Measurements from ENCODE around the gene PKIG. TPM values are rescaled to one million over a fixed set of nuclear protein-coding genes. Genes with fewer than 3 reads are reported as not detected.
"Not testable (repeated sequence)": the region's sequence is repeated elsewhere in the genome, so short reads cannot be mapped to it uniquely, and the experiment has no call there.

PKIG gene
- total RNA-seq, 2 experiments from 2014 or later, result 4.6 to 4.7 TPM

GRCh38 chr20:44648579-44648978 lies 66.2 kb downstream of the PKIG start:
- intact Hi-C loops (cut with micrococcal nuclease), result loop anchor here (10.0 kb wide), 2 partner anchors 894 to 1906 kb away; partner anchors contain the start of gene OCSTAMP
- Mint-ChIP-seq H3K27me3 (ENCODE audit: low read depth) (no peaks in the 10 kb centered on the region), H3K4me3 (no peak overlapping the region), H3K27ac (no peak overlapping the region), H3K36me3 (ENCODE audit: low read depth) (no peaks in the 10 kb centered on the region), H3K4me1 (ENCODE audit: low read depth) (peaks cover 78% of the 10 kb centered on the region), H3K9me3 (peaks cover 1% of the 10 kb centered on the region)
- CTCF ChIA-PET, result interaction anchor here (0.6 to 1.8 kb wide), 4 partner anchors 13 to 84 kb away, joined by 3 to 9 read pairs (median 3); no protein-coding TSS in a partner anchor
- DNase-seq, result no peak

- Mint-ChIP-seq H3K4me3 (peak overlapping the region; percentile 87), H3K27ac (no peak overlapping the region), H3K36me3 (ENCODE audit: low read depth) (no peaks in the 10 kb centered on the region), H3K9me3 (peaks cover 4% of the 10 kb centered on the region), H3K27me3 (ENCODE audit: low read depth) (no peaks in the 10 kb centered on the region), H3K4me1 (ENCODE audit: low read depth) (peaks cover 73% of the 10 kb centered on the region)
- no peak for DNase-seq
- CTCF ChIA-PET, result interaction anchor here (0.6 to 1.8 kb wide), 5 partner anchors 13 to 395 kb away, joined by 3 to 9 read pairs (median 3); no protein-coding TSS in a partner anchor
- intact Hi-C loops (cut with micrococcal nuclease), result loop anchor here (10.0 kb wide), 2 partner anchors 894 to 1906 kb away; partner anchors contain the start of gene OCSTAMP
These were observed 66.7 kb downstream of the PKIG start for GRCh38 chr20:44649126-44649525.

- DNase-seq, result no peak
- intact Hi-C loops (cut with micrococcal nuclease), result loop anchor here (2.0 to 10.0 kb wide), 4 partner anchors 317 to 1905 kb away; partner anchors contain the start of genes OCSTAMP, OSER1 and STK4
- H3K36me3 Mint-ChIP-seq (ENCODE audit: low read depth), result no peaks in the 10 kb centered on the region
- peak overlapping the region; percentile 87 for H3K4me3 Mint-ChIP-seq
- peaks cover 64% of the 10 kb centered on the region for H3K4me1 Mint-ChIP-seq (ENCODE audit: low read depth)
- H3K27ac Mint-ChIP-seq, result no peak overlapping the region
- CTCF ChIA-PET, result interaction anchor here (0.6 to 2.4 kb wide), 9 partner anchors 18 to 394 kb away, joined by 3 to 9 read pairs (median 3); no protein-coding TSS in a partner anchor
- H3K9me3 Mint-ChIP-seq, result peaks cover 9% of the 10 kb centered on the region
- no peaks in the 10 kb centered on the region for H3K27me3 Mint-ChIP-seq (ENCODE audit: low read depth)
These were observed 67.6 kb downstream of the PKIG start for GRCh38 chr20:44649976-44650375.

GRCh38 chr20:44650771-44651433 lies 68.5 kb downstream of the PKIG start:
- intact Hi-C loops (cut with micrococcal nuclease), result loop anchor here (2.0 kb wide), 2 partner anchors 316 to 440 kb away; partner anchors contain the start of genes OSER1 and STK4
- no peaks in the 10 kb centered on the region for H3K36me3 Mint-ChIP-seq (ENCODE audit: low read depth)

GRCh38 chr20:44651434-44651683 lies 69.0 kb downstream of the PKIG start:
- DNase-seq, result no peak
- Mint-ChIP-seq H3K4me1 (ENCODE audit: low read depth) (peaks cover 51% of the 10 kb centered on the region), H3K4me3 (peak overlapping the region; percentile 87)

More at GRCh38 chr20:44650771-44651433, 68.5 kb downstream of the PKIG start:
- peak; percentile 68 for DNase-seq
- Mint-ChIP-seq H3K9me3 (peaks cover 9% of the 10 kb centered on the region), H3K27ac (peak overlapping the region; percentile 76), H3K4me1 (ENCODE audit: low read depth) (peaks cover 55% of the 10 kb centered on the region), H3K27me3 (ENCODE audit: low read depth) (no peaks in the 10 kb centered on the region), H3K4me3 (peak overlapping the region; percentile 87)
- CTCF ChIA-PET, result interaction anchor here (1.1 to 2.4 kb wide), 4 partner anchors 33 to 97 kb away, joined by 3 to 9 read pairs (median 5); no protein-coding TSS in a partner anchor

GRCh38 chr20:44651684-44652423 lies 69.5 kb downstream of the PKIG start, which contains the start of gene ADA:
Gene ADA (minus strand): TSS chr20:44651699. CDS start chr20:44651607, 92 bp downstream.
- CTCF ChIA-PET, result interaction anchor here (2.4 kb wide), 1 partner anchor 32 kb away, joined by 9 read pairs; no protein-coding TSS in a partner anchor
- no peaks in the 10 kb centered on the region for H3K36me3 Mint-ChIP-seq (ENCODE audit: low read depth)
- H3K4me1 Mint-ChIP-seq (ENCODE audit: low read depth), result peaks cover 46% of the 10 kb centered on the region
- peak within 1 kb of the TSS; percentile 87 for H3K4me3 Mint-ChIP-seq
- intact Hi-C loops (cut with micrococcal nuclease), result loop anchor here (1.0 to 2.0 kb wide), 4 partner anchors 8 to 441 kb away; partner anchors contain the start of genes OSER1 and STK4
- peak; percentile 46 for DNase-seq
- H3K27me3 Mint-ChIP-seq (ENCODE audit: low read depth), result no peaks in the 10 kb centered on the region
- peak within 1 kb of the TSS; percentile 76 for H3K27ac Mint-ChIP-seq
- peaks cover 9% of the 10 kb centered on the region for H3K9me3 Mint-ChIP-seq

More at GRCh38 chr20:44651434-44651683, 69.0 kb downstream of the PKIG start:
- H3K27me3 Mint-ChIP-seq (ENCODE audit: low read depth), result no peaks in the 10 kb centered on the region
- intact Hi-C loops (cut with micrococcal nuclease), result loop anchor here (2.0 kb wide), 2 partner anchors 315 to 441 kb away; partner anchors contain the start of genes OSER1 and STK4
- H3K9me3 Mint-ChIP-seq, result peaks cover 9% of the 10 kb centered on the region
- H3K36me3 Mint-ChIP-seq (ENCODE audit: low read depth), result no peaks in the 10 kb centered on the region
- H3K27ac Mint-ChIP-seq, result no peak overlapping the region
- CTCF ChIA-PET, result interaction anchor here (1.4 to 2.4 kb wide), 2 partner anchors 32 to 97 kb away, joined by 4 to 9 read pairs; no protein-coding TSS in a partner anchor

- Mint-ChIP-seq H3K27me3 (ENCODE audit: low read depth) (no peaks in the 10 kb centered on the region), H3K36me3 (ENCODE audit: low read depth) (no peaks in the 10 kb centered on the region), H3K4me3 (no peak overlapping the region), H3K9me3 (peaks cover 11% of the 10 kb centered on the region), H3K4me1 (ENCODE audit: low read depth) (peaks cover 29% of the 10 kb centered on the region), H3K27ac (no peak overlapping the region)
- CTCF ChIA-PET, result interaction anchor here (0.8 to 1.6 kb wide), 3 partner anchors 30 to 437 kb away, joined by 4 read pairs; no protein-coding TSS in a partner anchor
- no peak for DNase-seq
- intact Hi-C loops (cut with micrococcal nuclease), result no loop called here
These were observed 71.2 kb downstream of the PKIG start for GRCh38 chr20:44653546-44653945.

- H3K36me3 Mint-ChIP-seq (ENCODE audit: low read depth); H3K27ac Mint-ChIP-seq; intact Hi-C loops (cut with micrococcal nuclease); DNase-seq; H3K4me3 Mint-ChIP-seq; H3K27me3 Mint-ChIP-seq (ENCODE audit: low read depth): not testable (repeated sequence)
- CTCF ChIA-PET, result interaction anchor here (0.8 to 1.6 kb wide), 3 partner anchors 29 to 437 kb away, joined by 4 read pairs; no protein-coding TSS in a partner anchor
- Mint-ChIP-seq H3K9me3 (peaks cover 11% of the 10 kb centered on the region), H3K4me1 (ENCODE audit: low read depth) (peaks cover 22% of the 10 kb centered on the region)
These were observed 71.8 kb downstream of the PKIG start for GRCh38 chr20:44654210-44654609.

- Mint-ChIP-seq H3K4me1 (ENCODE audit: low read depth) (peaks cover 6% of the 10 kb centered on the region), H3K9me3 (peaks cover 11% of the 10 kb centered on the region), H3K27ac (no peak overlapping the region), H3K36me3 (ENCODE audit: low read depth) (no peaks in the 10 kb centered on the region), H3K4me3 (no peak overlapping the region), H3K27me3 (ENCODE audit: low read depth) (no peaks in the 10 kb centered on the region)
- CTCF ChIA-PET, result interaction anchor here (0.7 to 0.9 kb wide), 2 partner anchors 11 to 27 kb away, joined by 3 to 4 read pairs; no protein-coding TSS in a partner anchor
- DNase-seq, result no peak
- intact Hi-C loops (cut with micrococcal nuclease), result no loop called here
These were observed 74.1 kb downstream of the PKIG start for GRCh38 chr20:44656448-44656847.

GRCh38 chr20:44657875-44658274 lies 75.5 kb downstream of the PKIG start:
- no peaks in the 10 kb centered on the region for H3K27me3 Mint-ChIP-seq (ENCODE audit: low read depth)
- CTCF ChIA-PET, result no interaction called here
- H3K36me3 Mint-ChIP-seq (ENCODE audit: low read depth), result no peaks in the 10 kb centered on the region
- intact Hi-C loops (cut with micrococcal nuclease), result no loop called here
- DNase-seq, result no peak
- no peak overlapping the region for H3K27ac Mint-ChIP-seq
- no peak overlapping the region for H3K4me3 Mint-ChIP-seq
- peaks cover 11% of the 10 kb centered on the region for H3K9me3 Mint-ChIP-seq
- H3K4me1 Mint-ChIP-seq (ENCODE audit: low read depth), result peaks cover 4% of the 10 kb centered on the region

- DNase-seq, result no peak
- H3K4me3 Mint-ChIP-seq, result no peak overlapping the region
- peaks cover 8% of the 10 kb centered on the region for H3K9me3 Mint-ChIP-seq
- CTCF ChIA-PET, result no interaction called here
- no peaks in the 10 kb centered on the region for H3K4me1 Mint-ChIP-seq (ENCODE audit: low read depth)
- no peak overlapping the region for H3K27ac Mint-ChIP-seq
- H3K27me3 Mint-ChIP-seq (ENCODE audit: low read depth), result no peaks in the 10 kb centered on the region
- no peaks in the 10 kb centered on the region for H3K36me3 Mint-ChIP-seq (ENCODE audit: low read depth)
- intact Hi-C loops (cut with micrococcal nuclease), result no loop called here
These were observed 76.4 kb downstream of the PKIG start for GRCh38 chr20:44658810-44659209.

- intact Hi-C loops (cut with micrococcal nuclease), result no loop called here
- CTCF ChIA-PET, result no interaction called here
- peaks cover 2% of the 10 kb centered on the region for H3K4me1 Mint-ChIP-seq (ENCODE audit: low read depth)
- no peak overlapping the region for H3K27ac Mint-ChIP-seq
- no peak overlapping the region for H3K4me3 Mint-ChIP-seq
- no peaks in the 10 kb centered on the region for H3K36me3 Mint-ChIP-seq (ENCODE audit: low read depth)
- H3K9me3 Mint-ChIP-seq, result peaks cover 2% of the 10 kb centered on the region
- H3K27me3 Mint-ChIP-seq (ENCODE audit: low read depth), result no peaks in the 10 kb centered on the region
- DNase-seq, result no peak
These were observed 77.6 kb downstream of the PKIG start for GRCh38 chr20:44659931-44660330.
